Stromal cell of bone marrow (primary cell): Measurements from ENCODE around the gene PGLYRP4.

Experiments used
- DNase-seq: peaks from one replicate; pipeline ENCODE4 v3.0.0-alpha.2; 2012; ENCODE audit warnings: low read depth

PGLYRP4 gene

GRCh38 chr1:153288634-153289275, 59.9 kb downstream of the PGLYRP4 start:
- DNase-seq, result no peak
